Lung (tissue), 12 donors: Measurements from ENCODE around the gene PCDHGA1. TPM values are rescaled to one million over a fixed set of nuclear protein-coding genes. Genes with fewer than 3 reads are reported as not detected.

Experiments
- ATAC-seq: fragments of 200-7000 bp; cut with Tn5 transposase; one replicate; pipeline ENCODE4 v1.9.1; 2020; ENCODE audit warnings: moderate number of reproducible peaks; ENCODE audit not compliant: insufficient read depth, low FRiP score
- DNase-seq, 3 donors: peaks; one replicate each; pipeline ENCODE4 v3.0.0-alpha.2; 2013 to 2017
- H3K27ac ChIP-seq, 2 donors: one replicate each; pipeline ENCODE4 v1.5.1; 2013; ENCODE audit warnings: mild to moderate bottlenecking in 2 of 2, moderate library complexity in 2 of 2, control low read depth in 1 of 2, inconsistent platforms in 1 of 2, low read depth in 1 of 2, low read length in 1 of 2
- H3K27me3 ChIP-seq, 3 donors: one replicate each; pipeline ENCODE4 v1.5.1; 2013; ENCODE audit warnings: low read length in 2 of 3; ENCODE audit not compliant: control insufficient read depth in 3 of 3, insufficient read depth in 3 of 3
- H3K36me3 ChIP-seq, 4 donors: one replicate each; pipeline ENCODE4 v1.5.1; 2013; ENCODE audit warnings: low read length in 4 of 4, mild to moderate bottlenecking in 1 of 4, moderate library complexity in 1 of 4; ENCODE audit not compliant: control insufficient read depth in 4 of 4, insufficient read depth in 4 of 4
- H3K4me1 ChIP-seq, 5 donors: one replicate each; pipeline ENCODE4 v1.5.1; 2013; ENCODE audit warnings: low read length in 5 of 5, mild to moderate bottlenecking in 2 of 5, moderate library complexity in 1 of 5; ENCODE audit not compliant: control insufficient read depth in 5 of 5, insufficient read depth in 5 of 5
- H3K4me3 ChIP-seq: one replicate; pipeline ENCODE4 v1.5.1; 2013; ENCODE audit warnings: mild to moderate bottlenecking, control low read depth, moderate library complexity
- H3K9ac ChIP-seq, 2 donors: one replicate each; pipeline ENCODE4 v1.5.1; 2013; ENCODE audit warnings: low read length in 2 of 2, control low read depth in 1 of 2; ENCODE audit not compliant: insufficient read depth in 1 of 2
- H3K9me3 ChIP-seq, 4 donors: one replicate each; pipeline ENCODE4 v1.5.1; 2013; ENCODE audit warnings: low read length in 3 of 4, mild to moderate bottlenecking in 1 of 4, moderate library complexity in 1 of 4; ENCODE audit not compliant: control insufficient read depth in 4 of 4, insufficient read depth in 3 of 4
- CTCF ChIP-seq: IDR thresholded peaks from 2 replicates; pipeline ENCODE4 v1.5.1; 2012; ENCODE audit warnings: mild to moderate bottlenecking; ENCODE audit errors: control extremely low read depth, extremely low read depth
- WGBS, 2 donors: extraction: QIAGEN DNeasy Blood & Tissue Kit; methylation state at CpG; one replicate each; pipeline ENCODE4 v1.1.7; 2013; 5-methylcytosine and 5-hydroxymethylcytosine counted together
- polyA plus RNA-seq, 2 donors: library from polyadenylated mRNA; stranded (reverse); fragments of 200-250 nt; gene quantifications; one replicate each; pipeline ENCODE4 v1.2.1, GENCODE V29; 2013
- total RNA-seq, 2 donors: library from RNA; depleted of rRNA in 1 of 2; stranded (reverse); fragments of >200 nt in 1 of 2; gene quantifications; one replicate each; pipeline ENCODE4 v1.2.1, GENCODE V29; 2014 to 2021
- donor health status: control.
- donor health status: control.
- donor health status: Bipolar disorder and iron deficiency.
- donor health status: healthy.
- donor health status: DM: yes; HTN: yes; CAD: no.

The PCDHGA1 gene
- total and polyA plus RNA-seq, 4 donors, result 0.15 to 0.71 (median 0.36) TPM

- ATAC-seq, result no peak
- Histone ChIP-seq H3K4me3 (no peak within 1 kb of the TSS), H3K36me3 (peaks cover 0 to 21% (median 14%) of the 10 kb centered on the region in 4 donors), H3K27ac (no peak within 1 kb of the TSS), H3K9ac (no peak within 1 kb of the TSS), H3K27me3 (peaks cover 0 to 38% (median 0%) of the 10 kb centered on the region in 3 donors), H3K4me1 (peaks cover 3 to 45% (median 16%) of the 10 kb centered on the region in 5 donors), H3K9me3 (peaks cover 0 to 14% (median 0%) of the 10 kb centered on the region in 4 donors)
- DNase-seq, result peak; percentile 65 to 75 (median 71)
- 11 to 23% methylated on average over 39 of the region's 39 CpGs for WGBS, 2 donors
- TF ChIP-seq CTCF, result no peak
Measured at GRCh38 chr5:141484641-141485311, 154.5 kb downstream of the PCDHGA1 start, which contains the start of gene PCDHGC4. PCDHGC4 (plus strand) TSS chr5:141485030; CDS start chr5:141485174, 144 bp downstream.

- Histone ChIP-seq H3K9me3 (peaks cover 0 to 14% (median 0%) of the 10 kb centered on the region in 4 donors), H3K27ac (no peak overlapping the region), H3K4me3 (no peak overlapping the region), H3K4me1 (peaks cover 3 to 39% (median 16%) of the 10 kb centered on the region in 5 donors), H3K27me3 (peaks cover 0 to 45% (median 0%) of the 10 kb centered on the region in 3 donors), H3K36me3 (peaks cover 0 to 27% (median 16%) of the 10 kb centered on the region in 4 donors), H3K9ac (no peak overlapping the region)
- 50 to 55% methylated on average over 38 of the region's 38 CpGs for WGBS, 2 donors
- DNase-seq (no peak), ATAC-seq (no peak)
- no peak for TF ChIP-seq CTCF
Measured at GRCh38 chr5:141485321-141486055, 155.2 kb downstream of the PCDHGA1 start.

GRCh38 chr5:141486091-141486490 lies 155.8 kb downstream of the PCDHGA1 start:
- ATAC-seq (no peak), DNase-seq (no peak)
- TF ChIP-seq CTCF, result no peak
- 86 to 95% methylated on average over 9 of the region's 9 CpGs for WGBS, 2 donors
- no peak overlapping the region for H3K9ac ChIP-seq
- H3K27ac ChIP-seq, result no peak overlapping the region
- no peak overlapping the region for H3K4me3 ChIP-seq
- H3K27me3 ChIP-seq, result peaks cover 0 to 49% (median 0%) of the 10 kb centered on the region in 3 donors
- peaks cover 3 to 33% (median 16%) of the 10 kb centered on the region in 5 donors for H3K4me1 ChIP-seq
- H3K9me3 ChIP-seq, result peaks cover 0 to 14% (median 0%) of the 10 kb centered on the region in 4 donors
- H3K36me3 ChIP-seq, result peaks cover 0 to 33% (median 16%) of the 10 kb centered on the region in 4 donors
